K562 (cell line): ENCODE data around the gene SYNJ2. TPM values are rescaled to one million over a fixed set of nuclear protein-coding genes. Genes with fewer than 3 reads are reported as not detected.

Experiments
- ASH1L ChIP-seq: fragments of 450-650 bp; IDR thresholded peaks from 2 replicates; pipeline ENCODE4 v1.6.1; 2018; ENCODE audit warnings: borderline replicate concordance, mild to moderate bottlenecking, low read depth; ENCODE audit not compliant: partially characterized antibody
- FOXM1 ChIP-seq, 2 experiments: fragments of 450-650 bp in 1 of 2; sonication (generic) in 1 of 2; formaldehyde crosslinking in 1 of 2; IDR thresholded peaks; 2 replicates each; pipeline versions ENCODE4 v1.6.1 to v1.9.0; 2017 to 2022; ENCODE audit warnings: low read depth in 2 of 2, mild to moderate bottlenecking in 2 of 2, missing genetic modification reagents in 1 of 2, moderate library complexity in 1 of 2
- KLF16 ChIP-seq: IDR thresholded peaks from 2 replicates; pipeline ENCODE4 v1.6.1; 2016; ENCODE audit warnings: antibody characterized with exemption
- MEF2D ChIP-seq: conservative IDR thresholded peaks from 2 replicates; pipeline ENCODE4 v1.6.1; 2016; ENCODE audit warnings: low read depth, missing genetic modification characterization, missing compliant biosample characterization
- NCOR1 ChIP-seq: fragments of 450-650 bp; IDR thresholded peaks from 2 replicates; pipeline ENCODE4 v1.6.1; 2016; ENCODE audit warnings: mild to moderate bottlenecking, moderate library complexity
- POLR2AphosphoS2 ChIP-seq: IDR thresholded peaks from 2 replicates; pipeline ENCODE4 v1.6.1; 2012; ENCODE audit warnings: low read length, improper control_type of control experiment
- SPI1 ChIP-seq: IDR thresholded peaks from 2 replicates; pipeline ENCODE4 v1.6.1; 2011; ENCODE audit warnings: low read depth, low read length, control low read depth, borderline replicate concordance
- ZNF764 ChIP-seq: fragments of 250-450 bp; sonication (Bioruptor Pico); IDR thresholded peaks from 2 replicates; pipeline ENCODE4 v1.4.0; 2020; ENCODE audit warnings: low read depth, mild to moderate bottlenecking, moderate library complexity
- polyA plus RNA-seq, 8 experiments: library from polyadenylated mRNA; depleted of rRNA in 4 of 8; stranded (reverse) in 5 of 8; unstranded in 3 of 8; fragments of >200 nt; fragmentation: Nextera tagmentation in 2 of 8; fragmentation: Illumina TruSeq in 1 of 8; extraction: Ambion mirVana in 2 of 8; extraction: Trizol in 1 of 8; gene quantifications; 2 replicates each; pipeline versions ENCODE4 v1.2.1 to v1.2.3, GENCODE V29; 2011 to 2014; ENCODE audit warnings: inconsistent platforms in 1 of 8, missing spikeins in 1 of 8
- total RNA-seq, 7 experiments: library from RNA; depleted of rRNA in 6 of 7; stranded (reverse); fragments of >200 nt in 6 of 7; fragmentation: Illumina TruSeq in 2 of 7; extraction: Trizol in 2 of 7; gene quantifications; 2 replicates each; pipeline versions ENCODE4 v1.2.1 to v1.2.3, GENCODE V29; 2011 to 2021; ENCODE audit warnings: low replicate concordance in 1 of 7
- TF ChIP-seq, protein P1 (sequence below): fragments of 250-450 bp; sonication (Bioruptor Pico); IDR thresholded peaks from 2 replicates; pipeline ENCODE4 v1.4.0; 2020
- TF ChIP-seq, protein P2 (sequence below): fragments of 200-800 bp; sonication (Bioruptor generic); IDR thresholded peaks from 2 replicates; pipeline ENCODE4 v1.6.1; 2017; ENCODE audit warnings: missing genetic modification characterization, missing compliant biosample characterization
- TF ChIP-seq, protein P3 (sequence below): fragments of 250-450 bp; sonication (Bioruptor Pico); IDR thresholded peaks from 2 replicates; pipeline ENCODE4 v1.8.0; 2021; ENCODE audit warnings: mild to moderate bottlenecking, moderate library complexity
- TF ChIP-seq, protein P4 (sequence below): IDR thresholded peaks from 2 replicates; pipeline ENCODE4 v1.6.1; 2011; ENCODE audit warnings: borderline replicate concordance, low read depth, mild to moderate bottlenecking, moderate library complexity, low read length; ENCODE audit not compliant: insufficient read depth, poor library complexity, severe bottlenecking

Gene SYNJ2
- total and polyA plus RNA-seq, 9 of the 15 experiments (the other 6 are each of a cell fraction or from before 2014, with no cell fraction given), result 3.0 to 27.7 (median 17.8) TPM

DNA sequence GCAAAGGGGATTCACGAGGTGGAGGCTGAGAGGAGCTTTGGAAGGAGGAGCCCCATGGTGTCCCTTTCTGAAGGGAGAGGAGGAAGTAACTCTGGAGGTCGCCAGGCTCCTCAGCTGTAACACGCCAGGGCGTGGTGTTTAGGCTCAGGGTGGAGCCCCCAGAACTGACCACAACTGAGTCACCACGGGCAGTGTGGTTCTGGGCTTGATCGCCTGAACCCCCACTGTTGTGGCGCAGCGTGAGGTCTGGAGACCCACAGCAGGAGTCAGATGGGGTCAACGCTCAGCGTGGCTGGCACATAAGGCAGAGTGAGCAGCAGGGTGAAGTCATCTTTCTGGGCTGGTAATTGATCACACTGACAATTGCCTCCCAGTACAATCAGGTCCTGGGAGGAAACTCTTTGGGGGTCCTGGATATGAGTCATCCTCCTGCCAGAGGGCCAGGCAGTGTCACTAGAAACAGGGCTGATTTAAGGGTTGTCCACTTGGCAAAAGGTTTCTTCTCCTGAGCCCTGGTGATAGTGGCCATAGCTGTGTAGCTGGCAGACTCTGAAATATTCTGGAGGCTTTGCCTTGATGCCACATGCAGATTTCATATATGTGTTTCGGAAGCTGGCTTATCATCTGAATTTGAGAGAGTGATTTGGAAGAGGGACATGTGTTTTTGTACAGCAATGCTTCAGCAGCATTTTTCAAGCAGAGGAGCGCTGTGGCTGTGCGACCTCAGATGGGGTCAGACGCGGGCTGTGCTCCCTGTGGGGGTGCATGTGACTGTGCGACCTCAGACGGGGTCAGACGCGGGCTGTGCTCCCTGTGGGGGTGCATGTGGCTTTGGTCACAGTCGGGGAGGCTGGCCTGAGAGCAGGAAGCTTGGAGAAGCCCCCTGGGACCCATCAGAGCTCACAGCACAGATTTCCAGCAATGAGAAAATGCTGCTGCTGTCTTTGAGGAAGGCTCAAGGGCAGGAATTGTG, 50.0 kb downstream of the SYNJ2 start (continued):
- TF ChIP-seq, protein P1, sequence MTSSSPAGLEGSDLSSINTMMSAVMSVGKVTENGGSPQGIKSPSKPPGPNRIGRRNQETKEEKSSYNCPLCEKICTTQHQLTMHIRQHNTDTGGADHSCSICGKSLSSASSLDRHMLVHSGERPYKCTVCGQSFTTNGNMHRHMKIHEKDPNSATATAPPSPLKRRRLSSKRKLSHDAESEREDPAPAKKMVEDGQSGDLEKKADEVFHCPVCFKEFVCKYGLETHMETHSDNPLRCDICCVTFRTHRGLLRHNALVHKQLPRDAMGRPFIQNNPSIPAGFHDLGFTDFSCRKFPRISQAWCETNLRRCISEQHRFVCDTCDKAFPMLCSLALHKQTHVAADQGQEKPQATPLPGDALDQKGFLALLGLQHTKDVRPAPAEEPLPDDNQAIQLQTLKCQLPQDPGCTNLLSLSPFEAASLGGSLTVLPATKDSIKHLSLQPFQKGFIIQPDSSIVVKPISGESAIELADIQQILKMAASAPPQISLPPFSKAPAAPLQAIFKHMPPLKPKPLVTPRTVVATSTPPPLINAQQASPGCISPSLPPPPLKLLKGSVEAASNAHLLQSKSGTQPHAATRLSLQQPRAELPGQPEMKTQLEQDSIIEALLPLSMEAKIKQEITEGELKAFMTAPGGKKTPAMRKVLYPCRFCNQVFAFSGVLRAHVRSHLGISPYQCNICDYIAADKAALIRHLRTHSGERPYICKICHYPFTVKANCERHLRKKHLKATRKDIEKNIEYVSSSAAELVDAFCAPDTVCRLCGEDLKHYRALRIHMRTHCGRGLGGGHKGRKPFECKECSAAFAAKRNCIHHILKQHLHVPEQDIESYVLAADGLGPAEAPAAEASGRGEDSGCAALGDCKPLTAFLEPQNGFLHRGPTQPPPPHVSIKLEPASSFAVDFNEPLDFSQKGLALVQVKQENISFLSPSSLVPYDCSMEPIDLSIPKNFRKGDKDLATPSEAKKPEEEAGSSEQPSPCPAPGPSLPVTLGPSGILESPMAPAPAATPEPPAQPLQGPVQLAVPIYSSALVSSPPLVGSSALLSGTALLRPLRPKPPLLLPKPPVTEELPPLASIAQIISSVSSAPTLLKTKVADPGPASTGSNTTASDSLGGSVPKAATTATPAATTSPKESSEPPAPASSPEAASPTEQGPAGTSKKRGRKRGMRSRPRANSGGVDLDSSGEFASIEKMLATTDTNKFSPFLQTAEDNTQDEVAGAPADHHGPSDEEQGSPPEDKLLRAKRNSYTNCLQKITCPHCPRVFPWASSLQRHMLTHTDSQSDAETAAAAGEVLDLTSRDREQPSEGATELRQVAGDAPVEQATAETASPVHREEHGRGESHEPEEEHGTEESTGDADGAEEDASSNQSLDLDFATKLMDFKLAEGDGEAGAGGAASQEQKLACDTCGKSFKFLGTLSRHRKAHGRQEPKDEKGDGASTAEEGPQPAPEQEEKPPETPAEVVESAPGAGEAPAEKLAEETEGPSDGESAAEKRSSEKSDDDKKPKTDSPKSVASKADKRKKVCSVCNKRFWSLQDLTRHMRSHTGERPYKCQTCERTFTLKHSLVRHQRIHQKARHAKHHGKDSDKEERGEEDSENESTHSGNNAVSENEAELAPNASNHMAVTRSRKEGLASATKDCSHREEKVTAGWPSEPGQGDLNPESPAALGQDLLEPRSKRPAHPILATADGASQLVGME, result no peak
- TF ChIP-seq KLF16 (no peak), POLR2AphosphoS2 (no peak), ASH1L (no peak), ZNF764 (CRISPR knock-in tag) (no peak), MEF2D (tag) (no peak), FOXM1 (IDR thresholded peaks at IDR 0.05; ENCODE audit: low read depth) (no peak), FOXM1 (CRISPR knock-in tag; IDR thresholded peaks at IDR 0.05; ENCODE audit: low read depth) (no peak), NCOR1 (peak; percentile 31), SPI1 (no peak)
- TF ChIP-seq, protein P2, sequence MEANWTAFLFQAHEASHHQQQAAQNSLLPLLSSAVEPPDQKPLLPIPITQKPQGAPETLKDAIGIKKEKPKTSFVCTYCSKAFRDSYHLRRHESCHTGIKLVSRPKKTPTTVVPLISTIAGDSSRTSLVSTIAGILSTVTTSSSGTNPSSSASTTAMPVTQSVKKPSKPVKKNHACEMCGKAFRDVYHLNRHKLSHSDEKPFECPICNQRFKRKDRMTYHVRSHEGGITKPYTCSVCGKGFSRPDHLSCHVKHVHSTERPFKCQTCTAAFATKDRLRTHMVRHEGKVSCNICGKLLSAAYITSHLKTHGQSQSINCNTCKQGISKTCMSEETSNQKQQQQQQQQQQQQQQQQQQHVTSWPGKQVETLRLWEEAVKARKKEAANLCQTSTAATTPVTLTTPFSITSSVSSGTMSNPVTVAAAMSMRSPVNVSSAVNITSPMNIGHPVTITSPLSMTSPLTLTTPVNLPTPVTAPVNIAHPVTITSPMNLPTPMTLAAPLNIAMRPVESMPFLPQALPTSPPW (CRISPR knock-in tag), result no peak
- TF ChIP-seq, protein P3, sequence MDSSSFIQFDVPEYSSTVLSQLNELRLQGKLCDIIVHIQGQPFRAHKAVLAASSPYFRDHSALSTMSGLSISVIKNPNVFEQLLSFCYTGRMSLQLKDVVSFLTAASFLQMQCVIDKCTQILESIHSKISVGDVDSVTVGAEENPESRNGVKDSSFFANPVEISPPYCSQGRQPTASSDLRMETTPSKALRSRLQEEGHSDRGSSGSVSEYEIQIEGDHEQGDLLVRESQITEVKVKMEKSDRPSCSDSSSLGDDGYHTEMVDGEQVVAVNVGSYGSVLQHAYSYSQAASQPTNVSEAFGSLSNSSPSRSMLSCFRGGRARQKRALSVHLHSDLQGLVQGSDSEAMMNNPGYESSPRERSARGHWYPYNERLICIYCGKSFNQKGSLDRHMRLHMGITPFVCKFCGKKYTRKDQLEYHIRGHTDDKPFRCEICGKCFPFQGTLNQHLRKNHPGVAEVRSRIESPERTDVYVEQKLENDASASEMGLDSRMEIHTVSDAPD (CRISPR knock-in tag), result no peak
- TF ChIP-seq, protein P4, sequence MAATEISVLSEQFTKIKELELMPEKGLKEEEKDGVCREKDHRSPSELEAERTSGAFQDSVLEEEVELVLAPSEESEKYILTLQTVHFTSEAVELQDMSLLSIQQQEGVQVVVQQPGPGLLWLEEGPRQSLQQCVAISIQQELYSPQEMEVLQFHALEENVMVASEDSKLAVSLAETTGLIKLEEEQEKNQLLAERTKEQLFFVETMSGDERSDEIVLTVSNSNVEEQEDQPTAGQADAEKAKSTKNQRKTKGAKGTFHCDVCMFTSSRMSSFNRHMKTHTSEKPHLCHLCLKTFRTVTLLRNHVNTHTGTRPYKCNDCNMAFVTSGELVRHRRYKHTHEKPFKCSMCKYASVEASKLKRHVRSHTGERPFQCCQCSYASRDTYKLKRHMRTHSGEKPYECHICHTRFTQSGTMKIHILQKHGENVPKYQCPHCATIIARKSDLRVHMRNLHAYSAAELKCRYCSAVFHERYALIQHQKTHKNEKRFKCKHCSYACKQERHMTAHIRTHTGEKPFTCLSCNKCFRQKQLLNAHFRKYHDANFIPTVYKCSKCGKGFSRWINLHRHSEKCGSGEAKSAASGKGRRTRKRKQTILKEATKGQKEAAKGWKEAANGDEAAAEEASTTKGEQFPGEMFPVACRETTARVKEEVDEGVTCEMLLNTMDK, result no peak
